Measurements from ENCODE around the gene PCBP3.
"Not testable (repeated sequence)": the region's sequence is repeated elsewhere in the genome, so short reads cannot be mapped to it uniquely, and the experiment has no call there.

PCBP3 gene

DNA sequence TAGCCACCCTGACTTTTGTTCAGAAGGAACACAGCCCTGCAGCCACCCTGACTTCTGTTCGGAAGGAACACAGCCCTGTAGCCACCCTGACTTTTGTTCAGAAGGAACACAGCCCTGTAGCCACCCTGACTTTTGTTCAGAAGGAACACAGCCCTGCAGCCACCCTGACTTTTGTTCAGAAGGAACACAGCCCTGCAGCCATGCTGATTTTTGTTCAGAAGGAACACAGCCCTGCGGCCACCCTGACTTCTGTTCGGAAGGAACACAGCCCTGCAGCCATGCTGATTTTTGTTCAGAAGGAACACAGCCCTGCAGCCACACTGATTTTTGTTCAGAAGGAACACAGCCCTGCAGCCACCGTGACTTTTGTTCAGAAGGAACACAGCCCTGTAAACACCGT, 208.9 kb downstream of the PCBP3 start:
- DNase-seq = not testable (repeated sequence)

DNA sequence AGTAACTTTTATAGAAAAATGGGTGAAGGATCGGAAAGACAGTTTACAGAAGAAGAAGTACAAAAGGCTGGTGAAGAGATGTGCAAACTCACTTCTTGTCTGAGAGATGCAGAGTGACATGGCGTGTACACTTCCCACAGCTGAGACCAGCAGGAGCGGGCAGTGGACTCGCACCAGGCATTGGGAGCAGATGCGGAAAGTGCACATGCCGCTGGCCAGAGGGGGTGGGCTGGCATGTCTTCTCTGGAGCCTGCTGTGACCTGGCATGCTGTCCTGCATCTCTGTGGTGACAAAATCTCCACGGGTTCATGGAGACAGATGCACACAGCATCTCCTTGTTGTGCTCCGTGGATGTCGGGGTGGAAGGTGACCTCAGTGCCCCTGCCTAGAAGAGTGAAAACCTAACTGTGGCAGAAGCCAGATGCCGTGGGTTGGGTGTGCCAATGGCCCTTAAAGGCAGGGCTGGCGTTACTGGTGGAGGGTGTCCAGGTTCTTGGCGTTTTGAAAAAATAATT, 209.4 kb downstream of the PCBP3 start:
- DNase-seq = no peak

DNA sequence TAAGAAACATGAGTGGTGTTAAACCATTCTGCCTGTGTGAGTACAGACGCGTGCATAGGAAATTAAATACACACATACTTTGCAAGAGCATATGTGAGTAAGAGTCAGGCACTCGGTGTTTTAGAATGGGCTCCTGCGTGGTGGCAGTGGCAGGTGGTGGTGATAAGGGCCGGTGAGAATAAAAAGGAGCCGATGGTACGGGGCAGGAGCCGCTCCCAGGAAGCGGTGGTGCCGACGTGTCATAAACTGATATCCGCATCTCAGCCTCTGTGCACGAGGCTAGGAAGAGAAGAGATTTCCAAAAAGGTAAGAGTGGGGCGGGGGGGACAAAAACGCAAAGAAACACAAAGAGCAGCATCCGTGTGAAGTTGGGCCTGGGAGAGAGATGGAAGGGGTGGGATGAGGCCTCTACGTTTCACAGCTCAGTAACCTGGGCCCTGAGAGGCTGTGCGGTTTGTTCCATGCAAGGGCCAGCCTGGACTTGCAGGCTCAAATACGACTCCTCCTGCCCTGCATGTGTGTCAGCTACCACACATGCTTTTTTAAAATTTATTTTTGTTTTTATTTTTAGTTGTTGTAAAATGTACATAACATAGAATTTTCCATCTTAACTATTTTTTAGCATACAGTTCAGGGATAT, 210.3 kb downstream of the PCBP3 start:
- no peak for DNase-seq

DNA sequence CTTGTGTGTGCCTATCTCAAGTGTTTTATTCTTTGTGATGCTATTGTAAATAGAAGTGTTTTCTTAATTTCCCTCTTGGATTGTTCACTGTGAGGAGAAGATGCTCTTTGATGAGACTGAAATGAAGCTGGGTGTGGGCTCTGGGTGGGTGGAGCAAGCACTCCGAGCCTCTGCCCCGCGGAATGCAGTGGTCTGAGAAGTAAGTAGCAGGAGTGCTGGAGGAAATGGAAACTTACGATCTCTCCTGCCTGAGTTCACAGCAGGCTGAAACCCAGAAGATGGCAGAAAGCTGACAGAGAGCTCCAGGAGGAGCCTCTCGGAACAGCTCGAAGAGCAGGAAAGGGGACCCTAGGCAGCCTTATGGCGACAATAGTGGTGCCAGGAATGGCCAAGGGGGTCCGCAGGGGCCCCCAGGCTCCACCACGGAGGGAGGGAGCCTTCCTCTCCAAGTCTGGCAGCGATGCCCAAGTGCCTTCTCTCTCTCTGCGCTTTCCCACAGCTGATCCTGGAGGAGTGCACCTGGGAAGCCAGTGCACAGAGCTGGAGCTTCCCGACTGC, 211.2 kb downstream of the PCBP3 start:
- no peak for DNase-seq

DNA sequence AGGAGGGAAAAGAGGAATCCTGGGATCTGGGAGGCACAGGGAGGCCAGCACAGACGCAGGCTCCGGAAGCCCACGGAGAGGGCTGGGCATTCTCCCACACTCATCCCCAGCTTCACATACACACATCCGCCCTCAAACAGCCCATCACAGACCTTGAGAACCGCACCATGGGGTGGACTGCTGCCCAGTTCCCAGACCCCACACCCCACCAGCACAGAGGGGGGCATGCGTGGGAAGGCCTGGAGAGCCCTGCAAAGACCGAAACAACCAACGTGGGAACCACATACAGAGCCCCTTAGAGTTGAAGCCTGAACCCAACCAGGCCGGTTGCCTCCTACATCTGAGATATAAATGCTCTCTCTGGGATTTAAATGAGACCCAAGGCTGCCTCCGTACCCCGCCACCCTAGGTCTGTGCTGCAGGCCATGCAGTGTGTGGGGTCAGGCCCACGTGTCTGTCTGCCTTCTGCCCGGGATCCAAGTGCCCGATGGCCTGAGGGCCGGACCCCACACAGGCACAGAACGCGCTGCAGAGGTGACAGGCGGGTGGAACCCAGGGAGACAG, 211.8 kb downstream of the PCBP3 start:
- DNase-seq = no peak

DNA sequence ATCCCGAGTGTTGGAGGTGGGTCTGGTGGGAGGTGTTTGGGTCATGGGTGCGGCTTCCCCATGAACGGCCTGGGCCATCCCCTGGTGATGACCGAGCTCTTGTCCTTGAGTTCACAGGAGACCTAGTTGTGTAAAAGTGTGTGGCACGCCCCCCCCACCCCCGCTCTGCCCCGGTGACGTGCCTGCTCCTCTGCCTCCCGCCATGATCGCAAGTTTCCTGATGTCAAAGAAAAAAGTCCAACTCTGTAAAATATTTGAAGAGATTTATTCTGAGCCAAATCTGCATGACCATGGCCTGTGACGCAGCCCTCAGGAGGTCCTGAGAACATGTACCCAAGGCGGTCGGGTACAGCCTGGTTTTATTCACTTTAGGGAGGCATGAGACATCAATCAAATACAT, 212.9 kb downstream of the PCBP3 start:
- no peak for DNase-seq

DNA sequence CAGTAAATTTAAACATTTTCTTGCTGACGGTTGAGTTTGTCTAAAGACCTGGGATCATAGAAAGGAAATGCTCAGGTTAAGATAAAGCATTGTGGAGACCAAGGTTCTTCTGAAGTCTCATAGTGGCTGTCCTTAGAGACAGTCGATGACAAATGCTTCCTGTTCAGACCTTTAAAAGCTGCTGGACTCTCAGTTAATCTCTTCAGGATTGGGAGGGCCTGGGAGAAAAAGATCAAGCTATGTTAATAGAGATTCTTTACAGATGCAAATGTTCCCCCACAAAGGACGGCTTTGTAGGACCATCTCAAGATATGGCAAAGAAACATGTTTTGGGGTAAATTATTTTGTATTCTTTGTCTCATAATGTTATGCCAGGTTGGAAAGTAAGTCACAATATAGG, 213.4 kb downstream of the PCBP3 start:
- DNase-seq = no peak

DNA sequence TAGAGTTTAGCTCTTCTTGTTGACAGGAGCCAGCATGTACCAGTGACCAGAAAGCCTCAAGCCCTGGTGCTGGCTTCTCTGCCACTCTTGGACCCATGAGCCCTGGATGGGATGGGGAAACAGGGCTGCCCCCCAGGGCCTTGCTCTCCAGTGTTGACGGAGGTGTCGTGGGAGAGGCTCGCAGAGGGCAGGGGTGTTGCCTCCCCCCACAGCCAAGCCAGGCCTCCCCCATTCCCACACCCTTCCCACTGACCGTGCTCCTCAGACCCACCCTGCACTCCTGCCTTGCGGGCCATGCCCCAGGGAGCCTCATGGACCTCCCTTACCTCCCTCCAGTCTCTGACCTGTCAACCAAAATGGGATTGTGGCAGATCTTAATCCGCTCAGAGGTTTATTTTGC, 214.2 kb downstream of the PCBP3 start:
- no peak for DNase-seq

DNA sequence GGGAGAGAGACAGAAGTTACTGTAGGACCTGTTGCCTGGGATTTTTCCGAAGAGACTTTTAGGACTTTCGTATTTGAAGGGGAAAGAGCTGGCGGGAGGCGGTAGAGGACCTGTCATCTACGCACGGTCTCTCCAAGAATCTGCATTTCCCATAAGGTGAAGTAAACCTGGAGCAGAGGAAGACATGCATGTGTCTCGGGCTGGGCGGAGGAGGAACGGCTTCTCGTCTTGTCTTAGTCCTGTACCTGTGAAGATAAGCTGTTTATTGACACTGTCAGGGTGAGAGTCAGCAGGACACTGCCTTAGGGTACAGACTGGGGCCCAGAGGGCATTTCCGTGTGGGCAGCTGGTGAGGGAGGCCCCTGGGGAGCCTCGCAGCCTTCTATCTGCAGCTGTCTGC, 214.7 kb downstream of the PCBP3 start:
- no peak for DNase-seq

DNA sequence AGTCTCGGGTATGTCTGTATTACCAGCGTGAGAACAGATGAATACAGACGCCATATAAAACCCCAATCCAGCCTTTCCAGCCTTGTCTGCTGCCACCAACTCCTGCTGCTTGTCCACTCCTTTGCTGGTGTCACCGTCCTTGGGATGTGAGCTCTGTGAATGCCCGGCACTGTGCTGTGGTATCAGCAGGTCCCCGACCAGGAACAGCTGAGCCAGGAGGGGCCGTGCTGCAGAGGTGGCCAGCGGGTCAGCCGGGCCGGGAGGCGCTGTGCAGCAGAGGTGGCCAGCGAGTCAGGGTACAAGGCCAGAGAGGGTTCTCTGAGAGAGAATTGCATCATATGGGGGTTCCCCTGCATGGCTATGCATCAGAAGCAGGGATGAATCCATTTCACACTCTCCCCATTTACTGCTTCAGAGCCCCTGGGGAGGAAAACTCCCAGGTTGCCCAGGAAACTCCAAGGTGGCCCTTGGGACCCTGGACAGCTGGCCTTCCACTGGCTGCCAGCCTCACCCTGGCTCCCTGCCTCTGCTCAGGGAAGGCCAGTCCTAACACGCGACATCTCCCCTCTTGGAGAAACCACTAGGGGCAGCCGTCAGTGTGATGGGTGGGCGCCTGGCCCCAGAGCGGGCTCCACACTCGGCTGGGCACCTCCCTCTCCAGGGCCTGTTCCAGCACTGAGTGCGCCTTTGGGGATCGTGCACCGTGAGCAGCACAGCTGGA, 215.7 kb downstream of the PCBP3 start:
- DNase-seq = no peak

DNA sequence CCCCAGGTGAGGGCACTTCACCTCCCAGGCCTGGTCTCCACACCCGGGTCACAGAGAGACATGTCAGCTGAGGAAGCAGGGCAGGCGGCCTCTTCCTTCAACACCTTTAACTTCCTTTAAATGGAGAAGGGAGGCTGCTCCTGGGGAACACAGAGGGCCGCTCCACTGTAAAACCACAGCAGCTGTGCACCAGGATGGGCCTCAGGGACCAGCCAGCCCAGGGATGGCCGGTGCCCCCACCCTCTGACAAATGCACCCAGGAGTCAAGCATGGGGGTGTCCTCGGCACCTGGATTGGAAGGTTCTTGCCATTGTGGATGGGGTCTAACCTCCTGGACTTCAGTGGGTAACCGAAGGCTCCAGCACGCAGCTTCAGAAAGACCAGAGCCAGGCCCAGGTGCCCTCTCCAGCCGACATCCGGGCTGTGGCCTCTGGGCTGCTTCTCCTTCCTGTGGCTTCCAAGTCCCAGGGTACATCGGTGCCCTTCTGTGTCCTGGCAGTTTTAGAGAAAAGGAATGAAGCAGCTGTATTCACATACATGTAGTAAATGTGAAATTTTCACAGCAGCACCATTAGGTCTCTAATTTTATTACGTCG, 216.3 kb downstream of the PCBP3 start:
- DNase-seq = no peak

DNA sequence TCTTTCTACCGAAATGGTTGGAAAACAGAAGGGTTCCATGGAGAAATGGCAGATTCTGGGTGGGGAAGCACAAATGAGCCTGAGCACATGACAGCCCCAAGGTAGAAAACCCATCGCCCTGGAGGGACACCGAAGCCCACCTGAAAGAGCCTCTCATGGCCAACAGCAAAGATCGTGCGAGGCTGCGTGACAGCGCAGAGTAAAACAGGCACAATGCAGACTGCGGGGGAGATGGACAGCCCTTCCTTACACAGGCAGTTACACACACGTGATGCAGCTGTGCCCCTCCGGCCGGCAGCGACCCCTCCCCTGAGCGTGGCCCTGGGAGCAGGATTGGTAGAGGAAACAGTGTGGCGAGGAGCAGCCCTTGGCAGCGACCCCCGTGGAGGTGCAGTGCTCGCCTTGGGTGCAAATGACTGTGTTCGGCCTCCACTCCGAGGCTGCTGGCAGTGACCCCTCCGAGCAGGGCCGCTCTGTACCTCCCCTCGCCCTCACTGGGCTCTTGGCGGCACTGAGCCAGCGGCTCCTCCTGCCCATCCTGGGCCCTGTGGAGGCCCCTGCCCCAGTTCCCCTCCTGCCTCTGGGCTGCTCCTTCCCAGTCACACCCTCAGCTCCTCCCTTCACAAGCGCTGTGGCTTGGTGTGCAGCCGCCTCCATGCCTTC, 217.1 kb downstream of the PCBP3 start:
- DNase-seq = no peak

DNA sequence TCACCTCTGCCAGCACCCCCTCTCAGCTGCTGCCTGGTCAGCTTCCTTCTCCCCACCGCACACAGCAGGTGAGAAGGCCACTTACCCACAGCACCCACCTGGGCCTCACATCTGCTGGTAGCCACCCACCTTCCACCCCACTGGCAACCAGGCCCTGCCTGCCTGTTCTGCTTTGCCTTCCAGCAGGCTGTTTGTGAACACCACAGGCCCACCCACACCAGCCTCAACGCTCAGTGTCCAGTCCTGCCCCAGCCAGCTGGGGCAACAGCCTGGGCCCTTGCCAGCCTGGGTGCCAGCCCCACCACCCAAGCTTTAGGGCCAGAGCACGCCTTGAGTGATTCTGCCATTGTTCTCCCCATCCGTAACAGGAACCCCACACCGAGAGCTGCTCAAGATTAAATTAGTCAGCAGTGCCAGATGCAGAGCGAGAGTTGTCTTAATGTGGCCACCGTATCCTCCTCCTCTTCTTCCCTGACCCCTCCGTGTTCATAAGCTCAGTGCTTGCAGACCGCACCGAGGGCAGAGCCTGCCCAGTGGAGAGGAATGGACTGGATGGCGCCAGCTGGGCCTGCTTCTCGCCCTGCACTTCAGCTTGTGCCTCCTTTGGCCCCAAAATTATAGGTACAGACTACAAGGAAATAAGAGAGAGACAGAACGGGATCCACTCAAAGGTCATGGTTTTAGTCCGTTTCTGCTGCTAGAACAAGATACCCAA, 217.8 kb downstream of the PCBP3 start:
- DNase-seq = no peak

DNA sequence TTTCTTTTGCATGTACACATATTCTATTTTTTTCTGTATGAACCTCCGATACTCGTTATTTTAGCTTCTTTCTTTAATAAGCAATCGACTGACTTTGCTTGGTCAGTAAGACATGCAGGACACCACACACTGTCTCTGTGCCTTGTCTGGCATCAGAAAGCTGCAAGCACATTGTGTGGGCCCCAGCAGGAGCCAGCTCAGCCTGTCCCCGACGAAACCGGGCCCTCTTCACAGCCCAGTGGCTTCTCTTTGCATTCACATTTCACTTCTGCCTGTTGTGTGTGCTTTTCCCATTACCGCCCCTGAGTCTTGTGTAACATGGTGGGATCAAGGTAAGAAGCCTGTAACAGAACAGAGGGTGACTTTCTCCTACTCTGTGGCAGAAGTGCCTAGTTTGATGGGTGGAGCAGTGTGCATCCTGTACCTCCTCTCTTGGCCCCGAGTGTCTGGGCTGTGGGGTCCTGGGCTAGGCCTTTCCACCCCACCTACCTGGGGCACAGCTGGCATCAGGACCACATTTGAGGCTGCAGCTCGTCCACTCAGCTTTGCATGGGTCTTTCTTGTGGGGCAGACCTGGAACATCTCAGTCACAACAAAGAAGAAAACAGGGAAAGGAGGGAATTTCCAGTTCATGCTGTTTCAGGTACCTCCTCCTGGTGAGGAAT, 219.2 kb downstream of the PCBP3 start:
- no peak for DNase-seq

DNA sequence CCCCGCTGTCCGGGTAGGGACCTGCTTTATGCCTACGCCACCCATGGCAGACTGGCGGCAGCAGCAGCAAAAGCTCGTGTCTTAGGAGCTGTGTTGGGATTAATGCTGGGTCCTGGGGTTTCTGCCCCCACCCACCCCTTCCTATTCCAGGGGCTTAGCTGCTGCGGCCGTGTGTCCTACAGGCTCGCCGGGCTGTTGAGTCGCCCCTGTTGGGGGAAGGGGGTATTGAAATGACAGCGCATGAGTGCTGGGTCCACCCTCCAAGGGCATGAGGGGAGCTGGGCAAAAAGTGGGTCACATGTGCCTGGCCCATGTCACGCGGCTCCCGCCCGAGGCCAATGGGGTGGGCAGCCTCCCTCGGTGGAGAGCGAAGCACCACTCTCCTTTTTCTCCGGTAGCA, 219.7 kb downstream of the PCBP3 start:
- no peak for DNase-seq

DNA sequence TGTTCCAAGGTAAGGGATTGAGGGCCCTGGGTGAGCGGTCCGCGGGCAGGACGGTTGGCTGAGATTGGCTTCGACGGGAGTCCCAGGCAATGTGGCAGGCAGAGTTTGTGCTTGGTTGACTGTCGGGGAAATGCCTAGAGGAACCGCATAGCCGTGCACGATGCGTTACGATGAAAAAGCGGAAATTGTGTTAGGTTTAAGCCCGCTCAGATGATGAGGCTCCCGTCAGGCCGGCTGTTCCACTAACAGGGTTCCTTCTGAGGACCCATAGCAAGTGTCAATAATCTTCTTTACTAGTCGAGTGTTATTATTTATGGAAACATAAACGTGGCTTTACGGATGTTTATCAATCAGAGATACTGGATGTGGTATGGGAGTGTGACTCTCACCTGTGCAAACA, 220.2 kb downstream of the PCBP3 start:
- DNase-seq = no peak

DNA sequence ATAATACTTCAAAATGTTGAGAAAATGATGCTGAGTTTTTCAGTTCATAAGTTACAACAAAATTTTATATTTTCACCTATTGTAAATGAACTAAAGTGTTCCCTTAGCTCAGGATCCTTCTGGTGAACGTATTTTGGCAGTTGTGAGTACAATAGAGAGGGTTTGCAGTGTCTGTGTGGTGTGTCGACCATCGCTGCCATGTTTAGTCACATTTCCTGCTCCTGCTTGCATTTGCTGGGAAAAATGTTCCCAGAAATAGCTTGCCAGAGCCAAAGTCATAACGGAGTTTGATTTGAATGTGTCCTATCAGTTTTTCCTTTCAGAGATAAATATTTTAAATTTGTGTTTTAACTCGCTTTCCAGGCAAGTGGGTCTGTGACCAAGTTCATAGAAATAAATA, 220.9 kb downstream of the PCBP3 start:
- no peak for DNase-seq

DNA sequence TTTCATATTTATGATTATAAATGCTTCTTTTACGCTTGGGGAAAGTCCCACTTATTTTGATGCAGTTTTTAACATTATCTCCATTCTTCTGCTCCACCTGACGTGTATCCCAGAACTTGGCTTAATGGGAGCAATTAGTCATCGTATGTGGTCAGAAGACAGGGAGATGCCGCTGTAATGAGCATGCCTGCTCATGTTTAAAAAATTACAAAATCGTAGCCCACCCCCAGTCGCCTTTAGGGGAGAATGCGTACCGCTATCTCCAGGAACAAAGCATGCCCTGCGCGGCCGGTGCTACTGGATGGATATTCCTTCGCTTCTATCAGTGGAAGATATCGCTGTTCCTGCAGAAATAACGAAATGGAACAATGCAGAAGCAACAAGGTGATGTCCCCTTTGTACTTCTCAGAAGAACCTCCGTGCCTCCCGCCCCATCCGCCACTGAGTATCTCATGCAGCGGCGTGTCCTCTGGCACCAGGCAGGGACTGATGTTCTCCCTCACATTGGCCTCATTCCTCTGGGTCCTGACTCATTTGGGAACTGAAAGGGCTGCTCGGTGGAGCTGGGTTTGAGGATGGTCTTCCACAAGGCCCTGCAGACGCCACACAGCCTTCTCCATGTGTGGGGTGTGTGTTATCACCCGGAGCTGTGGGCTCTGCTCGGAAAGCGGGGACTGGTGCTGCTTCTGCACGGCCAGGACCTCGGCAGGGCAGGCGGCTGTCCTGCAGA, 221.7 kb downstream of the PCBP3 start:
- DNase-seq = no peak

DNA sequence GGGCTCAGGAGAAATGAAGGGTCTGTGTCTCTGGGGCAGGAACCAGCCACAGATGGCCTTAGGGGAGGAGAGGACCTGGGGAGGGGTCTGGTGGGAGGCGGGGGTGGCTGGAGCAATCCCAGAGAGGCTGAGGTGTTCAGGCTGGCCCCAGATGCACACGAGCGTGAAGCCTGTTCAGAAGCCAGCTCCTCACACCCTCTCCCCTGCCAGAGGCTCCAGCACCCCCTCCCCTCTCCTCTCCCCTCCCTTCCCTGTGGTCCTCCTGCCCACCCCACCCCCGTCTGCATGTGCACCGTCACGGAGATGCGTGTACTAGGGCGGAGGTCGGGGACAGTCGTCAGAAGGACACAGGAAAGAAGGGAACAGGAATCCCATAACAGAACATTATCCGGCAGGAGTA, 223.0 kb downstream of the PCBP3 start:
- no peak for DNase-seq

DNA sequence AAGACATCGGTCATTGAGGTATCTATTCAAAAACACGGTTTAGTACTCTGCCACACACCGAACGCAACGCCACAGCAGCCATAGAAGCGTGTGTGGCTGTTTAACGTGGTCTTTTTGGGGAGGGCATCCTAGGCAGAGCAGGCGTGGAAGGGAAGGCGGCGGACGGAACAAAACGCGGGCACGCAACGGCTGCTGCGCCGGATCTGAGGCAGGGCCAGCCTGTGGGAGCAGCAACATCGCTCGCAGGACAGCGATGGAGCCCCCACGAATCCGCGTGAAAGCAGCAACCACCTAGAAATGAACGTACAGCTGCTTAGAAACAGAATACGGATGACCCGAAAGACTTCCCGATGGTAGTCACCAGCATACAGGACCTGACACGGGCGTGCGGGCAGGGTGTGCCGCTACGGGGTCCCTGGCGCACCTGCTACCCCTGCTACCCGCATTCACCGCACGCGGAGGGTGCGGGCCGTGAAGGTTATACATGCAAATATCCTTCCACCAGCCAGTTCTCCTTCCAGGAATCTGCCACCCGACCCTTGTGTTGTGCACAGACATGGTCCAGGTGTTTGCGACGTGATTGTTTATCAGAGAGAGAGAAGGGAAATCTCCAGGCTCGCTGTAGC, 223.6 kb downstream of the PCBP3 start:
- DNase-seq = no peak

DNA sequence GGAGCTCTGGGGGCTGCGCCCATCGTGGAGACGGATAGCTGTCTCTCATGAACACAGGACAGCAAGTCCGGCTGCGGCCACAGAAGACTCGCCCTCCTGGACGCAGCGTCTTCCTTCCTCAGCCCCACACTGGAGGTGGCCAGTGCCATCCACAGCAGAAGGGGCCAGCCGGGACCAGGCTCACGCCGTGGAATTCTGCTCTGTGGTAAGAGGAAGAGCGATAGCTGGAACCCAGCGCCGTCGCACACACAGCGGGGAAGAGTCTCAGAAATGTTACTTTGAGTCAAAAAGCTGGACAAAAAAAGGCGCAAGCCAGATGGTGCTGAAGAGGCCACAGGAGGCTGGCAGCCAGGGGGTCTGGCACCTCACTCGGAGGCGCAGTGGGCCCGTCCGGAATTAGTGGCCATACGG, 224.2 kb downstream of the PCBP3 start:
- no peak for DNase-seq
